Measurements from ENCODE around the gene USP24.

USP24 gene

DNA sequence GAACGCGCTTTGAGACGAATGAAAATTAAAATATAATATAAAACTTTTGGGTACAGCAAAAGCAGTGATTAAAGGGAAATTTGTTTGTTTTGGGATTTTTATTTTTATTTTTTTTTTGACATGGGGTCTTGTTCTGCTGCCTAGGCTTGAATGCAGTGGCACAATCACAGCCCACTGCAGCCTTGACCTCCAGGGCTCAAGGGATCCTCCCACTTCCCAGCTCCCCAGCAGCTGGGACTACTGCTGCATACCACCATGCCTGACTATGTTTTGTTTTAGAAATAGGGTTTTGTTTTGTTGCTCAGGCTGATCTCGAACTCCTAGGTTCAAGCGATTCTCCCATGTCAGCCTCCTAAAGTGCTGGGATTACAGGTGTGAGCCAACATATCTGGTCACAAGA is 30.3 kb downstream of the USP24 start:
- H3K27ac ChIP-seq = no peak overlapping the region
- TF ChIP-seq ZFX (IDR thresholded peaks at IDR 0.05) = no peak
- TF ChIP-seq, protein P1, sequence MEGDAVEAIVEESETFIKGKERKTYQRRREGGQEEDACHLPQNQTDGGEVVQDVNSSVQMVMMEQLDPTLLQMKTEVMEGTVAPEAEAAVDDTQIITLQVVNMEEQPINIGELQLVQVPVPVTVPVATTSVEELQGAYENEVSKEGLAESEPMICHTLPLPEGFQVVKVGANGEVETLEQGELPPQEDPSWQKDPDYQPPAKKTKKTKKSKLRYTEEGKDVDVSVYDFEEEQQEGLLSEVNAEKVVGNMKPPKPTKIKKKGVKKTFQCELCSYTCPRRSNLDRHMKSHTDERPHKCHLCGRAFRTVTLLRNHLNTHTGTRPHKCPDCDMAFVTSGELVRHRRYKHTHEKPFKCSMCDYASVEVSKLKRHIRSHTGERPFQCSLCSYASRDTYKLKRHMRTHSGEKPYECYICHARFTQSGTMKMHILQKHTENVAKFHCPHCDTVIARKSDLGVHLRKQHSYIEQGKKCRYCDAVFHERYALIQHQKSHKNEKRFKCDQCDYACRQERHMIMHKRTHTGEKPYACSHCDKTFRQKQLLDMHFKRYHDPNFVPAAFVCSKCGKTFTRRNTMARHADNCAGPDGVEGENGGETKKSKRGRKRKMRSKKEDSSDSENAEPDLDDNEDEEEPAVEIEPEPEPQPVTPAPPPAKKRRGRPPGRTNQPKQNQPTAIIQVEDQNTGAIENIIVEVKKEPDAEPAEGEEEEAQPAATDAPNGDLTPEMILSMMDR (conservative IDR thresholded peaks at IDR 0.05) = no peak

DNA sequence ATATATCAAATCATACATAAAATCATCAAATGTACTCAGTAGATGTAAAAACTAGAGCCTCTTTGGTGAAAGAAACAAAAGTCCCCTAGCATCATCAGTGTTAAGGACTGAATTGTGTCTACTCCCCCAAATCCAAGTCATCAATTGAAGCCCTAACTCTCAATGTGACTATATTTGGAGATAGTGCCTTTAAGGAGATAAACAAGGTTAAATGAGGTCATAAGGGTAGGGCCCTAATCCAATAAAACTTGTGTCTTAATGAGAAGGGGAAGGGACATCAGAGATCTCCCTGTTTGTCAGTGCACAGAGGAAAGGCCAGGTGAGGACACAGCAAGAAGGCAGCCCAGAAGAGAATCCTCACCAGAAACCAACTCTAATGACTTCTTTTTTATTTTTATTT is 33.5 kb downstream of the USP24 start:
- H3K27ac ChIP-seq = no peak overlapping the region
- TF ChIP-seq ZFX (IDR thresholded peaks at IDR 0.05) = no peak
- TF ChIP-seq, protein P1 (conservative IDR thresholded peaks at IDR 0.05) = no peak

DNA sequence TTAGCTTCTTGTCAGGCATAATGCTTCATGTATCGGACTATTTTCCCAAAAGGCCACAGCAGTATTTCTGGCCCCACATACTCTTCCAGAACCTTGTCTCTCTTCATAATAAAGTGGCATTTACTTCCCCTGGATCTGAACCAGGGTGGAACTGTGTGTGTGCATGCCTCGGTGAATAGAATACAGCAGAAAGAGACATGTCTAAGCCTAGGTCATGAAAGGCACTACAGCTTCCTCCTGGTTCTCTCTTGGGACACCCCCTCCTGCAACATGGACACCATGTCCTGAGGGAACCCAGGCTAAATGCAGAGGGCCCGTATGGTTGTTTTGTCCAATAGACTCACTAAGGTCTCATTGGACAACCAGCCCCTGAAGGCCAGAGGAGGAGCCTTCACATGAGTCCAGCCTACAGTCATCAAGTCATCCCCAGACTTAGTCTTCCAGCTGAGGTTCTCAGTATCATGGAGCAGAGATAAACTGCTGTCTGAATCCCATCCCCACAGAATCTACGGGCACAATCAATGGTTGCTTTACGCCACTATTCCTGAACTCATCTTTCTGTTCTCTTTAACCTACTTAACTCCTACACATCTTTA is 35.0 kb downstream of the USP24 start:
- H3K27ac ChIP-seq = no peak overlapping the region
- TF ChIP-seq, protein P1 (conservative IDR thresholded peaks at IDR 0.05) = no peak
- TF ChIP-seq ZFX (IDR thresholded peaks at IDR 0.05) = no peak

GRCh38 chr1:55179177-55179835 is 35.9 kb downstream of the USP24 start:
- H3K27ac ChIP-seq = no peak overlapping the region

GRCh38 chr1:55172687-55173086 is 42.5 kb downstream of the USP24 start:
- H3K27ac ChIP-seq = no peak overlapping the region
- TF ChIP-seq, protein P1 (conservative IDR thresholded peaks at IDR 0.05) = no peak
- TF ChIP-seq ZFX (IDR thresholded peaks at IDR 0.05) = no peak

More at GRCh38 chr1:55179177-55179835, 35.9 kb downstream of the USP24 start:
- TF ChIP-seq, protein P1 (conservative IDR thresholded peaks at IDR 0.05) = no peak
- no peak for TF ChIP-seq ZFX (IDR thresholded peaks at IDR 0.05)

- H3K27ac ChIP-seq = no peak overlapping the region
- TF ChIP-seq, protein P1 (conservative IDR thresholded peaks at IDR 0.05) = no peak
- no peak for TF ChIP-seq ZFX (IDR thresholded peaks at IDR 0.05)
These were observed 42.9 kb downstream of the USP24 start for GRCh38 chr1:55172272-55172671.

DNA sequence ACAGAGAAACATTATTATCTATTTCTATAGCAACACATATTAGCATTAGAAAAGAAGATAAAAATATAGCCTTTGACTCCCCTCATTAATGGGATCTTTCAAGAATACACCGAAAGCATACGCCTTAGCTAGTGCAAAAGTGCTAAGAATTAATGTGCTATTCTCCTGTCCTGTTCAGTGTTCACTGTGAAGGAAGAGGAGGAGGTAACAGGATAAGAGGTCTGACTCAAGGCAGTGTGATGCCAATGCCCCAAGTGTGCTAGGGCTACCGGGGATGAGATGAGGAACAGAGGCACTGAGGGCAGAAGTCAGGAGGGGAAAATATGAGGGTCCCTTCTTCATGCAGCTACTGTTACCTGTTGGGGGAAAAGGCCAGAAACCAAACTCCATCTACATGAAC is 43.5 kb downstream of the USP24 start:
- TF ChIP-seq, protein P1 (conservative IDR thresholded peaks at IDR 0.05) = no peak
- no peak for TF ChIP-seq ZFX (IDR thresholded peaks at IDR 0.05)
- H3K27ac ChIP-seq = no peak overlapping the region

Measured in C4-2B (cell line).